GM11168 (cell line): ENCODE results near the gene EPB41L2.
"Not testable (repeated sequence)": the region's sequence is repeated elsewhere in the genome, so short reads cannot be mapped to it uniquely, and the experiment has no call there.

Experiments used
- in situ Hi-C: fragments of 300-500 bp; cut with MboI; formaldehyde crosslinking; loops from one replicate; pipeline ENCODE4 v1.12.0; 2022; ENCODE audit warnings: low sequenced_read_pairs; ENCODE audit not compliant: unreplicated experiment

Gene EPB41L2

DNA sequence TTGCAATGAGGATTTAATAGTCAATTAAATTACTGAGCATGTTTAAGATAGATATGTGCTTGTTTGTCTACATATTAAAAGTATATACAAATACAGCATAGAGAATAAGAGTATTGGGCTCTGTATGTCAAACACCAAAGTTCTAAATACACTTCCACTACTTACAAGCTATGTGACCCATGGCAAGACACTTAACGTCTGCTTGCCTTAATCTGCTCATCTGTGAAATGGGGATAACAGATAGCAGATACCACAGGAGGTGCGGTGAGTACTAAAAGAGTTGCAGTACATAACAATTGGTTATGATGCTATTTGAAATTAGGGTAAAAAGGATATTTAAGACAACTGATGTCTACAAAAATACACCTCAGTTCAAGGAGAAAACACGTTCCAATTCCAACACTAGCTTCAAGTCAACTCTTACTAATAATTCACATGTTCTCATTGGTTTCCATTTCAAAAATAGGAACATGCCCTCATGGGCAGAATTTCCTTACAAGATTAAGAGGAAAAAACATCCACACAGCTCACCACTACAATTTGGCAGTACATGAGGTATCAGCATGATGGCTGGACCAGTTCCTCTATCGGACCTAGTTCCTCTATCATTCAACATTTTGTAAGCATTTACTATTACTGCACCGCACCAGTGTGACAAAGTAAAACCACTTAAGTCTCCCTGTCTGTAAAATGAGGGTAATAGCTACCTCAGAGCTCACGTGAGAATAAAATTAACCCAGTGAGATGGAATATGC, 134.7 kb downstream of the EPB41L2 start:
- in situ Hi-C loops, result no loop called here

GRCh38 chr6:130927305-130927704, 135.7 kb downstream of the EPB41L2 start:
- in situ Hi-C loops, result no loop called here

GRCh38 chr6:130923350-130923749, 139.7 kb downstream of the EPB41L2 start:
- in situ Hi-C loops, result no loop called here

DNA sequence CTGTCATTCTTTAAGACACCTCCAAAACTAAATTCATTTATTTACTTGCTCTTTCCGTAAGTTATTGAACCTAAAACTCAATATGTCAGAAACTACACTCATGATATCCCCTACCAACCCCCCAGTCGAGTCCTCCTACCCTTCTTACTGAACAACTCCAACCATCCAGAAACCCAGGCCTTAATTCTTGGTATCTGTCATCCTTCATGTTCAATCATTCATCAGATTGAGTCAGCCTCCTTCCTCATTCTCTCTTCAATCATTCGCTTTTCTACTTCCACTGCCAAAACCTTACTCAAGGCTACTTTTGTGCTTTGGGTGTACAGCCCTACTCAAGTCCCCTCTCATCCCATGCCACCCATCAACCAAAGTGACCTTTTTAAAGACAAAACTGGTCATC, 140.1 kb downstream of the EPB41L2 start:
- in situ Hi-C loops, result no loop called here

DNA sequence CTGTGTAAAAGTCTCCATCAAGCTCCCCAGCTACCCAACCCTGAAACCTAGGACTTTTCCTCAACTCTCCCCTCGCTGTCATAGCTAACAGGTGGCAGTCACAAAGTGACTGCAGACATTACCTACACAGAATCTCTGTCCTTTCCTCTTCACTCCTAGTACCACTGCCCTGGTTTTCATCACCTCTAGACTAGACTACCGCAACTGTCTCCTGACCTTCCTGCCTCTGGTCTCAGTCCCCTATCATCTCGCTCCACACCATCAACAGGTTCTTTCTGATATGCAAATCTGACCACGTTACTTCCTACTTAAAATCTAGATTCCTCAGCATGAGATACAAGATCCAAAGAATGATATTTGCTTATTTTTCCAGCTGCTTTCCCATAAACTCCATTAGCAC, 142.1 kb downstream of the EPB41L2 start:
- in situ Hi-C loops, result no loop called here

DNA sequence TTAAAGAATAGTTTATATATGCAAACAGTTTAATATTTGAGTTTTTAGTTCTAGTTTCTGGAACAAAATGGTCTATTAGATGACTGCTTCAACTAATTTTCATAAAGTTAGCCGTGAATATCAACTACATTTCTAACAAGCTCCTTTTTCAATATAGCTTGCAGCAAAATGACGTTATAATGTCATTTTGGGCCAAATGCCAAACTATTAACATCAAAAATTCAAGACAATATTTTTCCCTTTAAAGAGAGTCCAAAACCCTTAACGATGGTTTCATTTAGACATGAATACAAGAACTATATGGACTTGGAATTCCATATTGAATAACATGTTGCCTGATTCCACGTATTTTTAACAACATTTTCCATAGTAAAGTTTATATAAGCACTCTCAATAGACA, 144.9 kb downstream of the EPB41L2 start:
- in situ Hi-C loops, result no loop called here

- in situ Hi-C loops, result not testable (repeated sequence)
Observed at GRCh38 chr6:130915606-130916005, 147.4 kb downstream of the EPB41L2 start.

GRCh38 chr6:130913120-130913519, 149.9 kb downstream of the EPB41L2 start:
- in situ Hi-C loops, result no loop called here

DNA sequence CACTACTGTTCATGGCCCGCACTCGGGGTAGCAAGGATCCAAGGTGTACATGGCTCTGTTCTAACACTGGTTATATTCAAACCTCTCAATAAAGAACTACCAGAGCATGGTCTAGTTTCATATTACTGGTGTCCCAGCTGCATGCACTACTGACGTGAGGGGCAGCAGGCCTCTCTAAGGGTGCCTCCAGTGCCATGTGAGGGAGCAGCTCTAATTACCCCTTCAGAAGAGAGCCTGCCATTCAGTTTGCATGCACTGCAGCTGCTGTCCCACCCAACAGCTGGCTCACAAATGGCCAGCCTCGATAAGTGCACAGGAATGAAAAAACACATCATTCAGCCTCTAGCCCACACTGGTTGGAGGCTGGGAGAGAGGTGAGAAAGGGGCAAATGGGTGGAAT, 150.6 kb downstream of the EPB41L2 start:
- in situ Hi-C loops, result no loop called here

DNA sequence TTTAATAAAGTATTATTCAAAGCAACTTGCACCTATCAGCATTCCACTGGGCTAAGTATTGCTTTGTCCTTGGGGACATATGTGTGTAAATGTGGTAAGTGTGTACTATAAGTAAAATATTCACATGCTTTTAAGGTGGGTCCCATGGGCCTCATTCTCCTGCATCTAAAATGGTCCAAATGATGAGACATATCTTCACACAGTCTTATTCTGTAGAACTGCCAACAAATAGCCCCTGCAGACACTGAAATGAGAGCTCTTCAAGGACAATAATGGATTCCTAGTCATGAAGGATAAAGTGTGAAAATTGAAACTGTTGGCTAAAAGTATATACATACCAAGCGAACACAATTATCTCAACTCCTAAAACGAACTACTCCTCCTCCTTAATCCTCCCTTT, 154.1 kb downstream of the EPB41L2 start:
- in situ Hi-C loops, result no loop called here

DNA sequence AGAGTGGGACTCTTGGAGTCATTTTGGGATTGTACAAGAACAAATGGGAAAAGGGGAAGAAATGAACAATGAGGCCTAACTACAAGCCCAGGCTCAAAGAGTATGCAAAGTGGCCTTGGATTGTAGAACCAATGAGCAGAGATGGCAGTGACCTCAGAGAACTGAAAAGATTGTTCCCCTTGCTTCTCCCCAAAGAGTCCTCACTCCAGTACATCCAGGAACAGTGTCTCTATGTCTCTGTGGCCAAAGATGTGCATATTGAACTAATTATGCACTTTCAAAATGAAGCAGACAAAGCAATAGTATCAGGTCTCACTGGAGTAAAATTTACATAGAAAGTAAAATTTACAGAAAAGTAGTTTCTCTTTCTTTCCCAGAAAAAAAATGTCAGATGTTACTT, 154.9 kb downstream of the EPB41L2 start:
- in situ Hi-C loops, result no loop called here

- in situ Hi-C loops, result no loop called here
Observed at GRCh38 chr6:130907687-130908086, 155.4 kb downstream of the EPB41L2 start.

DNA sequence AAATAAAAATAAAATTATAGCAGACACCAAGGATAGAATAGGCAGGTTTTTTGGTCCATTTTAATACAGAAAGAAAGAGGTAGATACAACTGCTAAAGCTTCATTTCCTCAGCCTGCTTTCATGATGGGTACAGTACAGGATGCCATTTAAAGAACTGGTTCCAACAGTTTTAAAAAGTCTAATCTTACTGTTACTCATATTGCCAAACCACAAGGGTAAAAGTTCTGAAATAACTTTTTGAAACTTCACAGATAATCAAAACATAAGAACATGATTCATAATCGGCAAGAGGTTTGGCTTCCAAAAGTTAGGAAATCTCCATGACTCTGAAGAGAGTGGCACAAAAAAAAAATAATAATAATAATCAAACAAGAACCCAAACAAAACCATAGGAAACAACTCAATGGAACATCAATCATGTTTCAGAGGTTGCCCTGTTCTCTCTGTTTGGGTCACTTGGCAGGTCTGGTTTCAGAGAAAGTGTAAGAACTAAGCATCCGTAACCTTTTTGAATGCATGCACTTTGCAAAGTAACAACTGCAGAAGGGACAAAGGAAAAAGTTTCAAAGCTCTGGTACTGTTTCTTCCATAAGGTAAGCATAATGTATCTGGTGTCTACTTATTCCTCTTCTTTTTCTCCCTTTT, 156.2 kb downstream of the EPB41L2 start:
- in situ Hi-C loops, result no loop called here

GRCh38 chr6:130903602-130904001, 159.4 kb downstream of the EPB41L2 start:
- in situ Hi-C loops, result no loop called here

- in situ Hi-C loops, result no loop called here
Observed at GRCh38 chr6:130903007-130903406, 160.0 kb downstream of the EPB41L2 start.

DNA sequence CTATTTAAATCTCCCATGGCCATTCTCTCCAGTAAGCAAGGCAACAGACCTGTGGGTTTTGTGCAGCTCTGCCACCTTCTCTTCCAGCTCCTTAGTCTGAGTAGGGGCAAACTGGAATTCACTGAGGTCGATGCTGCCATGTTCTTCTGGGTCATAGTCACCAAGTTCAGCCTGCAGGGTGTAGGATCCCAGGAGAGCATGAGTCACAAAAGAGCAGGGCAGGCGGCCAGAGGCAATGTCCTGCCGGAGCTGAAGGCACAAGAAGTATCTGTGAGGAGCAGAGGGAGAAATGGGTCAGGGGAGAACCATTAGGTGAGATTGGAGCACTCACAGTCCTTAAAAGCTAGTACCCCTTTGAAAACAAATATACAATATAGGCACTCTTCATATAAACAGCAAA, 162.1 kb downstream of the EPB41L2 start:
- in situ Hi-C loops, result no loop called here

DNA sequence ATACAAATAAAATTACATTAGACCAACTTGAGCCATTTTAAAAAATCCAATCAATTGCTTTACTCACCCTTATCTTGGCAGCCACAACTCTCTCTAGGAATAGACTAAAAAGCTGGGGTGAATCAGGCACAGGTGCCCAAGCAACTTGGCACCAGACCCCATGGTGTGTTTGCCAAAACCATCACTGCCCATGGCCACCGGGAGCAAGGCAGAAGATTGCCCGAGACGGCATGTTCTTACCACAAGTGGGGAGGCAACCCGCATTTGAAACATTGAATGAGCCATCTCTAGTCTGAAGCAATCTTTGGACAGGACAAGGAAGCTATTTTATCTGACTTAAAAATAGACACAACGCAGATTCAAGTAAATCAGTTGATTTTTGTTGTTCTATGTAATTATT, 166.8 kb downstream of the EPB41L2 start:
- in situ Hi-C loops, result loop anchor here (25.0 kb wide), 1 partner anchor 641 kb away; no protein-coding TSS in a partner anchor

DNA sequence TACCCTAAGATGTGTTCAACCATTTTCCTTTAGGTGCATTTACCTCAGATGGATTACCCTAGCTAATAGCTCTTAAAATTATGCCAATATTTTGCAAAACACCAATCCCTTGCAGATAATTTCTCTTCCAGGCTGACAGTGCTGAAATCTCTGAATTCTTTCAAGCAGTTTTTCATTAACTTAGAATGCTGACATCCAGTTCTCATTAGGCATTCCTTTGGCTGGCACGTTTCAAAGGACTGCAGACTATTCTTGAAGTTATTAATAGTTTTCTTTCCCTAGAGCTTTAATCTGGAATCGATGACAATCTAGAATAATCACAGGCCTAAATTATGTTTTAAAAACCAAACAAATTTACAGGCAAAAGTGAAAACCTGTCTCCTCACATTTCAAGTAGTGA, 167.5 kb downstream of the EPB41L2 start:
- in situ Hi-C loops, result loop anchor here (25.0 kb wide), 1 partner anchor 642 kb away; no protein-coding TSS in a partner anchor

DNA sequence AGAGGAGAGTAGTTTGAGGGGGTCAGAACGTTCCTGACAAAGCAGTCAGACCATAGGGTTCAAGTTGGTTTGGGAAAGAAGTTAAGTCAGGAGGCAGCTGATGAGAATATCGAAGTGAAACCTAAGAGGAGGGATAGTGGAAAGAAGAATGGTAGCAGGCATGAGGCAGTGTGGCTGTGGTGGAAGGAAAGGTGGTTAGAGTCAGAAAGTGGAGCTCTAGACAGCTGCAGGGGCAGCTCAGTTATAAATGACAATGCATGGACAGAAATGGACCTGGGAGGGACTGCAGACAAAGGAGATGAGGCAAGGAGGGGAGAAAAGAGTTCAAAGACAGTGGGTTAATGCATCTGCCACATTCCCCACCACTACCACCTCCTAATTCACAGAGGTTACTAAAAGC, 169.3 kb downstream of the EPB41L2 start:
- in situ Hi-C loops, result loop anchor here (25.0 kb wide), 1 partner anchor 644 kb away; no protein-coding TSS in a partner anchor

- in situ Hi-C loops, result loop anchor here (25.0 kb wide), 1 partner anchor 644 kb away; no protein-coding TSS in a partner anchor
Observed at GRCh38 chr6:130893277-130893676, 169.8 kb downstream of the EPB41L2 start.

- in situ Hi-C loops, result loop anchor here (25.0 kb wide), 1 partner anchor 647 kb away; no protein-coding TSS in a partner anchor
Observed at GRCh38 chr6:130890521-130890971, 172.5 kb downstream of the EPB41L2 start.
